GM10847 (cell line): ENCODE measurements around the gene NPTN.

Experiments used
- POLR2A ChIP-seq: IDR thresholded peaks from 2 replicates; pipeline ENCODE4 v1.6.1; 2011; ENCODE audit not compliant: insufficient read length; ENCODE audit errors: extremely low read depth

Gene NPTN

DNA sequence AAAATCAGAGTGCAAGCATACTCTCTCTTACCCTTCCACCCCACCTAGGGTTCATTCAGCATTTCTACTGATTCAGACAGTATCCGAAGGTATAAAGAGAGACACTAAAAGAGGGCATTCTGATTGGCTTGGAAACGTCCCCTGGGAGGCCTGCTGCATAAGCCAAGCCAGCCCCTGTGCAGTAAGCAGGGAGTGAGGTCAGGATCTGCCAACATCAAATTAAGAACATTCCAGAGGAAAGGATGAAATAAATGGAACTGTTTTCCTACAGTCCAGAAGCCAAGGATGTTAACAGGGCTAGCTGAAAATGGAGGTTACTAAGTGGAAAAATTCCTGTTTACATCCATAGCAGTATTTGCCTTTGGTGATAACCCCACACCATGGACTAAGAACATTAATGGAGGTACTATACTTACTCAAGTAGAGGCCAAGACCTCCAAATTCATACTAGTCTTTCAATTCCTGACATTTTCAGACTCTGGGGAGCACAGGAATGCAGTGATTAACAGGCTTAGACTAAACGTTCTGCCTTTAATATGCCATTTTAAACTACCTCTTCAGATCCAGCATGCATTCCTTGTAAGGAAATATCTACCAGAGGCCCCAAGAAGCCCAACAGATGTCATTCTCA, 34.5 kb downstream of the NPTN start:
- TF ChIP-seq POLR2A, result no peak

DNA sequence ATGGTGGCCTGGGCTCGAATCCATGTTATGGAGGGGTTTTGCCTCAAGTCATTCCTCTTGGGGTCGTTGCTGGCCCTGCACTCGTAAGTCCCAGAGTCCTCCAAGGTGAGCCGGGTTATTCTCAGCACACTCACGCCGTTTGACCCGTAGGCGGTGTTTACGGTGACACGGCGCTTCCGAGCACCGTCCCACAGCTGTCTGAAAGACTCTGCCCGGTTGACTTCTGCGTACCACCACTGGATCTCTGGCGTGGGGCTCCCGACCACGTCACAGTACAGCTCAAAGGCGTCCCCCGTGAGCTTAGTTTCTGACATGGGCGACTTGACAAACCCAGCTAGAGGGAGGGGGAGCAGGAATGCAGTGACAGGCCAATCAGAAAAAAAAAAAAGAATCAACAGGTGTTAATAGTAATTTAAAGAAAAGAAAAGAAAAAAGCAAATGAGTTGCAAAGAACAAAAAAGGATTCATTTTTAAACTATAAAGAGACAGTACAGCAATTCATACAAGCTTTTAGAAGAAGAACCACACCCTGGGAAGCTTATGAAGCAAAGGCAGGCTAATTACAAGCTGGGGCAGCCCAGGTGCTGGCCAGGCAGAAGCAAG, 36.1 kb downstream of the NPTN start:
- no peak for TF ChIP-seq POLR2A

DNA sequence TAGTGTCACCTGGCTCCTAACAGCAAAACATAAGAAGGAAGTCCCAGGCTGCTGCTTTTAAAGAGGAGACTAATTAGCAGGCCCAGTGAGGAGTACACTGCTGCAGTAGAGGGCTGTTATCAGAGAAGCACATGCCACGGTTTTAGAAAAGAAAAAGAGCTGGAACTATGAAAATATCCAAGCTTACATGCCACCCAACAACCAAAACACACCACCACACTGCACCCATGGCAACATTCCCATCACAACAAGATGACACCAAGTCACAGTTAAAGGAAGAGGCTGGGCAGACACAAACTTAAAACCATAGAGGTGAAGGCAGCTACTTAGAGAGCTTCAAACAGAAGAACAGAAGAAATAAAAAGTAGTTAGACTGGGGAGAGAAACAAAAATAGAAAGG, 37.0 kb downstream of the NPTN start:
- no peak for TF ChIP-seq POLR2A

DNA sequence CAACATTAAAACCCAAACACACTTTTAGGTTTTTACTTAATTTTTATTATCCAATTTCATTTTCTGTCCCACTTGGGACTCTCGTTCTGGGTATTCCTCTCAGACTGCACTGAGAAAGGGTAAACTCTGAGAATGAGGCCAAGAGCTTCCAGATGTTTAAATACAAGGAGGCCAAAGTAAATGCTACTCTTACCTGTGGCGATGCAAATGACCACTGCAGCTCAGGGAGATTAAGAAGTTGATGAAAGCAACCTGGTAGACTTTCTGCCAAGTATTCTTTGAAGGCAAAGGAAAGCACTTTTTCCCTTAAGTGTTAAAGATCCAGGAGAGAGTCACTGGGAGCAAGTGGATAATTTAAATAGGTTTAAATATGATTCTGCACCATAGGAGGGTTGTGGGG, 39.1 kb downstream of the NPTN start:
- no peak for TF ChIP-seq POLR2A

DNA sequence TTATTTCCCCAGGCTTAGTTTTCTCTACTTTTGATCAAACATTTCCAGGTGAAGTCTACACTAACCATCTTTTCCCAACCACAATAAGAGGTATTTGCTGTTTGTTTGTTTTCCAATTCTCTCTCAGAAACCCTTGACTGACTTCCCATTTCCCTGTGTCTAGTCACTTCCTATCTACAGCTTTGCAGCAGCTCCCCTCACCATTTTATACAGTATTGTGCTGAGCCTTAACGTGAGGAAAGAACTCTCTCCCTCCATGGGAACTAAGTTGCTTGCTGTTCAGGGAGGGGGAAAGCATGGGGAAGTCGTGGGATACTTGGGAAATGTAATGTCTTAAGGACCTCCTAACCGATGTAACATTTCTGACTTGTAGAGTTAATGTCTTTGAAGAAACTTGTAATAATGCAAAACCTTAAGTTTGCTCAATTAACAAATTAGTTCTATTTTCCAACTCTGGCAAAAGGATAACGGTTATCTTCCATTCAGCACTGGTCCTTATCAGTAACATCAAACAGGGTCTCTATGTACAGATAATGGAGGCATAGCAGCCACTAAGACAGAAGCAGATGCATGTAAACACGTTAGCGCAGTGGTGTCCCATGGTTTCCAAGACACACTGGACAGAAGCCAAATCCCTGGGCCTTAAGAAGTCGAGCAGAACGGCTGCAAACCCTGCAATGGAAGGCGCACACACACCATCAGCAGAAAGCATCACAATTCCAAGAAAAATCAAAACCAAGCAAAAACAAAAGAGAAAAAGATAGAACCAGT, 39.7 kb downstream of the NPTN start:
- no peak for TF ChIP-seq POLR2A

DNA sequence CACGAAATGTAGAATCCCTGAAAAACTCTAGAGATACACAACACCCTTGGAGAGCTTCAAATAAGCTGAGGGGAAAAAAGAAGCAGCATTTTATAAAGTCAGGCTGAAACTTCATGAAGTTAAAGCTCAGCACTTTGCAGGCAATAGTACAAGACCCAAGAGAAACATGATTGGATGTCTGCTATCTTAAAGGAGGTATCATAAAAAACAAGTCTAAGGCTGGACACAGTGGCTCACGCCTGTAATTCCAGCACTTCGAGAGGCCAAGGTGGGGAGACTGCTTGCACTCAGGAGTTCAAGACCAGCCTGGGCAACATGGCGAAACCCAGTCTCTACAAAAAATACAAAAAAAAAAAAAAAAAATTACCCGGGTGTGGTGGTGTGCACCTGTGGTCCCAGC, 42.9 kb downstream of the NPTN start:
- no peak for TF ChIP-seq POLR2A

DNA sequence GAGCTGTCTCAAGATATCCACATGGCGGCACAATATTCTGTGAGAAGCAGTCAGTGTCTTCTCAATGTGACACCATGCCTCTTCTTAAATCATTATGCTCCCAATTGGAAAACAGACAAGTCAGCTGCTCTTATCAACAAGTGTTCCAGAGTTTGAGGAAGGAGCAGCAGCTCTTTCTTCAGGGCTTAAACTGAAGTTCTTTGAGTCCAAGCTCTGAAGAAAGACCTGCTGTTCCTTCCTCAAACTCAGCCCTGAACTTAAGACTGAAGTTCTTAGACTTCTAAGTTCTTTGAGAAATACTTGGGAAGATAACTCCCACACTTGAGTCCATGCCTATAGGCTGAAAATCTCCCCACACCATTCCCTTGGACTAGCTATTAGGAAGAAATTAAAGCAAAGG, 43.4 kb downstream of the NPTN start:
- TF ChIP-seq POLR2A, result no peak

DNA sequence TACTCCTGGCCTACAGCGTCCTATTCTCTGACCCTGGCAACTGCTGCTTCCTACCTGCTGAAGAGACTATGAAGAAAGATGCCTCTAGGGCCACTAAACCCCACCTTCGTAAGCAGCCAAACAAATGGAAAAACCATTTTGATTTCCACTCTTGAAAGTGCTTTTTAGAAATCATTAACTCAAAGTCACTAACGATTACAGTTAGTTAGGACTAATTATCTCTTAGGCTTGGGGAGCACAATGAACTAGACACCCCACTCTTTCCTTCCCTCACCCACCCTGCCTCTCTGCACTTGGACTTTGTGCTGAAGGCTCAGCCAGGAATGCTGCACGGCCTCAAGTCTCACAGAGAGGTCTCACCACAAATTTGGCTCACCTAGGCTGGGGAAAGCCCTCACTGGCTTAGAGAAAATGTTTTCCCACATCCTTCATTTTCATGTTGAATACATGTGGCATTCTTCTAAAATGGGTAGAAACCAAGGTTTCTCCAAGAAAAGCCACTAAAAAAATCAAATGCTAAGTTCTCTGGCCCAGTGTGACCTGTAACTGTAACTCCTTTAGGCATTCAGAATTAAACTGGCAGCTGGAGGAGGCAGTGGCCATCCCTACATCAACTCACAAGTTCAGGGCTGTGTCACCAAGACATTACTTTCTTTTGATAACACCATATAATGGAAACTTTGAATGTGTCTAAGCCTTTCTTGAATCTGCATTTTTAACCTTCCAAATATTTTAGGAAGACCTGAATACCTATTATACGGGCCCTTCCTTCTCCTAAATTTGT, 47.1 kb downstream of the NPTN start:
- TF ChIP-seq POLR2A, result no peak

DNA sequence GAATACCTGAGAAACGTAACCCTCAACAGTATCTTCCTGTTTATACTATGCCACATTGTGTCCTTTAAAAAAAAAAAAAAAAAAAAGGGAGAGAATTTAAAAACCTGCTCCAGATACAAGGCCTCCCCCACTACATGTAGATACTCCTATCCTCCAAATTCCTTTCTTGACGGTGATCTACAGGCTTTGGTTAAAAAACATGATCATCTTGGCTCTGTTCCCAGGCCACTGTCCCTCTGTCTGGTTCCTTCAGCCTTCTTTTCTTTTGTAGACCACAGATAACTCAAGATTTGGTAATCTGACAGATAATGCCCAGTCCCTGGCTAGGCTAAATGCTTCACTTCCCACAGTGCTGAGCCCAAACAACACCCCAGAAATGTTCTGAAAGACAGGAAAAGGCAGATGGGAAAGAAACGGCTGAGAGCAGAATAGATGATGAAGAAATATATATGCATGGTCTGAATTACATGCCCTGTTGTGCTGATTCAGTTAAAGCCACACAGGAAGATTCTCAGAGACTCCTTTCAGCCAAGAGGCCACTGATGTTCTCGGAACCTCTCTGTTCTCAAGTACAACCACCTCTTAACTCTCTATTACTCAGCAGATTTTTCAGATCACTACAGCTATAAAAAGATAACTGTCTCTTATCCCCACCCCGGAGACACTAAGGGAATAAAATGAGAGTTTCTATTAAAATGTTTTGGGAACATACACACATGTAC, 48.3 kb downstream of the NPTN start:
- no peak for TF ChIP-seq POLR2A

DNA sequence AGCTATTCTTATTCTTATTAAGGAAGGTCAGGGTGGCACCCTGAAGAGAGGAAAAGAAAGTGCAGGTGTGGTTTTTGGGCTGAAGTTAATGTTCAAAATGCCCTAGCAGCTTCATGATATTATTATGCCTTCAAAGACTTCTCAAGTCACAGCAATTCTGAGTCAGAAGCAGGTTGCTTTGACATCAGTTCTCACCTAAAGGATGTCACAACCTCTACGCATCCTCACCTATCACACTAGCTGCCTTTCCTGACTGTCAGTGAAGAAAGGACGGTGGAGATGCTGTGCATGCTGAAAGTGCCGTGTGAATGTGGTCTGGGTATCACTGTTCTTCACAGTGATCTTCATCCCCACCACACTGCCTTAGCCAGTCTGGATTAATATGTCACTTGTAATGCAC, 49.6 kb downstream of the NPTN start:
- no peak for TF ChIP-seq POLR2A

DNA sequence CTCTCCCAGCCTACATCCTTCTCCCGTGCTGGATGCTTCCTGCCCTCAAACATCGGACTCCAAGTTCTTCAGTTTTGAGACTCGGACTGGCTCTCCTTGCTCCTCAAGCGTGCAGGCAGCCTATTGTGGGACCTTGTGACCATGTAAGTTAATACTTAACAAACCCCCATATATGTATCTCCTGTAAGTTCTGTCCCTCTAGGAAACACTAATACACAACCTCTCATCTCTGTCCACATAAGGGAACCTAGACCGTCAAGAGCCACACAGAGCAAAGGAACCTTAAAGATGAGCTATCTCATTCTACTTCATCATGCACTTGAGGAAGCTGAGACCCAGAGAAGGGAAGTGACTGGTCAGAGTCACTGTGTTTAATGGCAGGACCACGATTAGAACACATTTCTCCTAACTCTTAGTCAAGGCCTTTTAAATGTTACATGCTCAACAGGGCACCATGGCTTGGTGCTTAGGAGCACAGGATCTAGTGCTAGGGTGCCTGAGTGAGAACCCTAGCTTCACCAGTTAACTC, 50.3 kb downstream of the NPTN start:
- no peak for TF ChIP-seq POLR2A

DNA sequence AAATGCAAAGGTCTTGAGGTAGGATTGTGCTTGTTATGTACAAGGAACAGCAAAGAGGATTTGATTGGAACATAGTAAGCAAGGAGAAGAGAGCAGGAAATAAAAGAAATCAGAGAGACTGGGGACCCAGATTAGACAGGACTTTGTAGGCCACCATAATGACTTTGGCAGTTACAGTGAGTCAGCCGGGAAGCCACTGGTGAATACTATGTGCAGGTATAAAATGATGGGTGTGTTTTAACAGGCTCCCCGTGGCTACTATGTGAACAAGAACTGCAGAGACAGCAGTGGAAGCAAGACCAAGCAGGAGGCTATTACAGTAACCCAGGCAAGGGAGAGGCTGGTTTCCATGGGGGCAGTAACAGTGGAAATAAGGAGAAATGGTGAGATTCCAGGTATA, 55.2 kb downstream of the NPTN start:
- TF ChIP-seq POLR2A, result no peak

DNA sequence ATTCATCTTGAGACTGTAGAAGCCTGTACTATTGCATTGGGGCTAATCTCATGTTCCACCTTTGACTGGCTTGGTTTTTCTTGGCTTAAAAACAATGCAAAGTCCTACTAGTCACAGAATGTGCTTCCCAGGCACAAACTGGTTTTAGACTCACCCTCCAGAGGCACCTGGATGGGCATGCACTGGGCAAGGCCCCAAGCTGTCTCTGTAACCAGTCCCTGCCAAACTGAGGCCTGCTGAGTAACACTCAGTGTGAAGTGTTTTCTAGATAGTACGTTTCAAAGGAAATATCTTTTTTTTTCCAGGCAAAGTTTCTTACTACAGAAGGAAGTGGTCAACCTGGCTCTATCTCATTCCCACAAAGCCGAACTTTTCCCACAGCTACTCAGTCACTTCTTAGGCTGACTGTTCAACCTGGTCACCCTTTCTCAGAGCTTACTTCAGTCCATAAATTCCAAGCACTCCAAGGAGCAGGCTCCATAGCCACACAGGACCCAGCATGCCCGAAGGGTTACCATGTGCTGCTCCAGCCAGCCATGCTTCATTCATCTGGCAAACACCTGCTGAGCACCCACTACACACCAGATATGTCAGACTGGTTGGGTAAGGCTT, 57.4 kb downstream of the NPTN start:
- TF ChIP-seq POLR2A, result no peak

DNA sequence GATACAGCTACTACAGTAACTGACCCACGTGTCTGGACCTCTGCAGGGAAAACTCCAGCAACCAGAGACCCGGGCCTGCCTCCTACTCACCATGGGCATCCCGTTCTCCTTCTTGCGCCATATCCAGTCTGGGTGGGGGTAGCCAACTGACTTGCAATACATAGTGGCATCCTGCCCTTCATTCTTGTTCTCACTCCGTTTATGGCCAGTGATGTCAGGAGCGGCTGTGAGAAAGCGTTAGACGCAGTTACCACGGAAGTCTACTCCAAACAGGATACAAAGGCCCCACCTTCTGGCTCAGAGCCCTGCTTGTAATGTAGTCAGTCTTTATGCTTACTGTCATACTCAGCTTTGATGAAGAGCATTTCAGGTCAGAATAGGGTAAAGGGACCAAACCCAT, 59.6 kb downstream of the NPTN start:
- no peak for TF ChIP-seq POLR2A
